ENCODE measurements around the gene ACIN1. TPM values are rescaled to one million over a fixed set of nuclear protein-coding genes. Genes with fewer than 3 reads are reported as not detected.

The ACIN1 gene
- total RNA-seq, 1 donor from 2014 or later, result 64.6 TPM

- no peak for TF ChIP-seq CTCF (IDR thresholded peaks at IDR 0.05; ENCODE audit: borderline replicate concordance)
- peaks cover 31% of the 10 kb centered on the region for H3K4me1 ChIP-seq
- no peak for DNase-seq
- H3K9me3 ChIP-seq (replicated peaks), result no peaks in the 10 kb centered on the region
- H3K27me3 ChIP-seq (ENCODE audit: low read depth), result no peaks in the 10 kb centered on the region
- intact Hi-C loops (cut with micrococcal nuclease), result no loop called here
- no peak overlapping the region for H3K4me3 ChIP-seq
- peaks cover 44% of the 10 kb centered on the region for H3K36me3 ChIP-seq
- H3K27ac ChIP-seq (replicated peaks), result no peak overlapping the region
Measured at GRCh38 chr14:23024612-23025075, 70.3 kb downstream of the ACIN1 start.

- no peak for TF ChIP-seq CTCF (IDR thresholded peaks at IDR 0.05; ENCODE audit: borderline replicate concordance)
Measured at GRCh38 chr14:23023795-23024152, 71.2 kb downstream of the ACIN1 start.

GRCh38 chr14:23023022-23023794 lies 71.7 kb downstream of the ACIN1 start:
- Histone ChIP-seq H3K4me3 (no peak overlapping the region), H3K27me3 (ENCODE audit: low read depth) (no peaks in the 10 kb centered on the region), H3K27ac (replicated peaks) (no peak overlapping the region), H3K36me3 (peaks cover 29% of the 10 kb centered on the region), H3K9me3 (replicated peaks) (no peaks in the 10 kb centered on the region), H3K4me1 (peaks cover 17% of the 10 kb centered on the region)
- intact Hi-C loops (cut with micrococcal nuclease), result no loop called here
- no peak for DNase-seq
- no peak for TF ChIP-seq CTCF (IDR thresholded peaks at IDR 0.05; ENCODE audit: borderline replicate concordance)

More at GRCh38 chr14:23023795-23024152, 71.2 kb downstream of the ACIN1 start:
- intact Hi-C loops (cut with micrococcal nuclease), result no loop called here
- H3K27me3 ChIP-seq (ENCODE audit: low read depth), result no peaks in the 10 kb centered on the region
- H3K9me3 ChIP-seq (replicated peaks), result no peaks in the 10 kb centered on the region
- DNase-seq, result no peak
- peaks cover 23% of the 10 kb centered on the region for H3K4me1 ChIP-seq
- H3K4me3 ChIP-seq, result no peak overlapping the region
- H3K36me3 ChIP-seq, result peaks cover 35% of the 10 kb centered on the region
- no peak overlapping the region for H3K27ac ChIP-seq (replicated peaks)

GRCh38 chr14:23021889-23022442 lies 73.0 kb downstream of the ACIN1 start:
- Histone ChIP-seq H3K9me3 (replicated peaks) (no peaks in the 10 kb centered on the region), H3K36me3 (peaks cover 19% of the 10 kb centered on the region), H3K4me3 (no peak overlapping the region), H3K27me3 (ENCODE audit: low read depth) (no peaks in the 10 kb centered on the region), H3K27ac (replicated peaks) (no peak overlapping the region), H3K4me1 (peaks cover 10% of the 10 kb centered on the region)
- intact Hi-C loops (cut with micrococcal nuclease), result no loop called here
- TF ChIP-seq CTCF (IDR thresholded peaks at IDR 0.05; ENCODE audit: borderline replicate concordance), result no peak
- no peak for DNase-seq

- H3K4me1 ChIP-seq, result peaks cover 10% of the 10 kb centered on the region
- peaks cover 15% of the 10 kb centered on the region for H3K36me3 ChIP-seq
- H3K27ac ChIP-seq (replicated peaks), result no peak overlapping the region
- no peak for TF ChIP-seq CTCF (IDR thresholded peaks at IDR 0.05; ENCODE audit: borderline replicate concordance)
- H3K9me3 ChIP-seq (replicated peaks), result no peaks in the 10 kb centered on the region
- no peak overlapping the region for H3K4me3 ChIP-seq
- intact Hi-C loops (cut with micrococcal nuclease), result no loop called here
- no peak for DNase-seq
- no peaks in the 10 kb centered on the region for H3K27me3 ChIP-seq (ENCODE audit: low read depth)
Measured at GRCh38 chr14:23021434-23021833, 73.5 kb downstream of the ACIN1 start.
